Anterior cingulate cortex (tissue), 58 donors: Measurements from ENCODE around the gene PCSK5.

Experiments
- DNase-seq, 58 donors: peaks; one replicate each; lab custom pipeline; 2025; lab: John Stamatoyannopoulos, UW

Gene PCSK5

DNA sequence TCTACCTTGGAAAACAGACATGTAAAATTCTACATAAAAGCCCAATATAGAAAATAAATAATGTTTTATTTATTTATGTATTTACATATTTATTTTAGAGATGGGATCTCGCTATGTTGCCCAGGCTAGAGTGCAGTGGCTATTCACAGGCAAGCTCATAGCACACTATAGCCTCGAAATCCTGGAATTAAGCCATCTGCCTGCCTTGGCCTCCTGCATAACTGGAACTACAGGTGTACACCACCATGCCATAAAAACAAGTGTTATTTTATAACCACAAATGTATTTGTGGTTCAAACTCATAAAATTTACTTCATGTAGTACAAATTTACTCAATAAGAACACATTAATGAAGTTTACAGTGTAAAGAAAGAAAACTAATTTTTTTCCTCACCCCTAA, 510.7 kb downstream of the PCSK5 start:
- DNase-seq = no peak

DNA sequence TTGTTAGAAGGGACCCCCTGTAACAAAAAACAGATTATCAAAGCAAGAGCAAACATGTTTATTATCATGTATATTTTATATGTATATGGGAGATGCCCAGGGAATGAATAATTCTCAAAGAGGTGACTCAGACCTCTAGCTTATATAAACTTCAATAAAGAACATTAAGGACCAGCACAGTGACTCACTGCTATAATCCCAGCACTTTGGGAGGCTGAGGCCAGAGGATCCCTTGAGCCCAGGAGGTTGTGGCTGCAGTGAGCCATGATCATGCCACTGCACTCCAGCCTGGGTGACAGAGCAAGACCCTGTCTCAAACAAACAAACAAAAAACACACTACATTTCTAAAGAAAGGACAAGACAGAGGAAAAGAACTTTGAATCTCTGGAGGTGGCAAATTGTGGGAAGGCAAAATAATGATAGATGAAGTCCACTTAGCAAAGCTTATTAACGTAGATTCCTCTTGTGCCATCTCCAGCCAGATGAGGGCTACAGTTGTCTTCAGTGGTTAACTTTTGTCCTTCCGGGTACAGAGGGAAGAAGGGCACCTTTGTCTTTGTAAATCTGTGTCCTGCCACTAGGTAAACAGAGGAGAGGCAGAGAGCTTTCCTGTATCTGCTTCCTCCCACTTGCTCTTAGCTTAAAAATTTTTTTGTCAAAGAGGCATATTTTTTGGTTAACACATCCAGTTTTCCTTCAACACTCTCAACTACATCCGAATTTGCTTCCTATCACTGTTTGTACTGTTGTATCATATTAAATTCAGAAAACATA, 511.3 kb downstream of the PCSK5 start:
- no peak for DNase-seq

DNA sequence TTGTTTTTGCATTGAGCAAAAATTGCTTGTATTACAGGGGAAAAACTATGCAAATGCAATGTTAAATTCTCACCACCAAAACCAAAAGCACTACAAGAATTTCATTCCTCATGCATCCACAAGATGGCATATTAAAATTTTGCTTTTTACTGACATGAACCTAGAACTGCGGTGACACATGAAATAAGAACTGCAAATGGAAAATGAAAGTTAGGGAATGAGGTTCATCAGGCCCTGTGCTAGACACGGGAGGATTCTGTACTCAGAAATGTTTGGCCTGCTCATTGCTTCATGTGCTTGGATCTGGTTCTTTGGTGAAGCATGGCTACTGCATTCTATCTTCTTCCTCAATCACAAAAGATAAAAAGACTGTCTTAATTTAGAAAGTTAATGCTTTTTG, 512.9 kb downstream of the PCSK5 start:
- DNase-seq = peak in 3 of 58 donors; percentile 3 to 22 (median 13)

DNA sequence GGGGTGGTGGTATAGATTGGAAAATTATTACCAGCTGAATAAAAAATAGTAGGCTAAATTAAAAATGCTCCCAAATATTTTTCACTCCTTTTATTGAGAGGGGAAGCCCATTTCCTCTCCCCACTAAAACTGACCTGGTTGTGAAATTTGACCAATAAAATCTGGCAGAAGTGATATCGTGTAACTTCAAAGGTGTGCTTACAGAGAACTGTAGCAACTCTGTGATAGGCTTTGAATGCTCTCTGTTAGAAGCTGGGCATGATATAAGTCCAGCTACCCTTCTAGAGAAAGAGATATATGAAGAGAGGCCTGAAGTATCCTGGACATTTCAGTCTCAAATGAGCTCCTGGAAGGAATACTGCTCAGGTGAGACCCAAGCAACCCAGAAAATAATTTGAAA, 513.9 kb downstream of the PCSK5 start:
- no peak for DNase-seq

DNA sequence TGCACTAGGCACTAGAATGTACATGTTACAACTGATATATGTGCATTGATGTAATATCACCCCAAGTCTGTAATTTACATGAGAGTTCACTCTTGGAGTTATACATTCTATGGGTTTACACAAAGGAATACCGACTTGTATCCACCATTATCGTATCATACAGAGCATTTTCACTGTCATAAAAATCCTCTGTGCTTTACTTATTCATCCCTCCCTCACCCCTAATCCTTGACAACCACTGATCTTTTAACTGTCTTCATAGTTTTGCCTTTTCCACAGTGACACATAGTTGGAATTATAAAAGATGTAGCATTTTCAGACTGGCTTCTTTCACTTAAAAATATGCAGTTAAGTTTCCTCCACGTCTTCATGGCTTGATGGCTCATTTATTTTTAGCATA, 514.9 kb downstream of the PCSK5 start:
- no peak for DNase-seq

DNA sequence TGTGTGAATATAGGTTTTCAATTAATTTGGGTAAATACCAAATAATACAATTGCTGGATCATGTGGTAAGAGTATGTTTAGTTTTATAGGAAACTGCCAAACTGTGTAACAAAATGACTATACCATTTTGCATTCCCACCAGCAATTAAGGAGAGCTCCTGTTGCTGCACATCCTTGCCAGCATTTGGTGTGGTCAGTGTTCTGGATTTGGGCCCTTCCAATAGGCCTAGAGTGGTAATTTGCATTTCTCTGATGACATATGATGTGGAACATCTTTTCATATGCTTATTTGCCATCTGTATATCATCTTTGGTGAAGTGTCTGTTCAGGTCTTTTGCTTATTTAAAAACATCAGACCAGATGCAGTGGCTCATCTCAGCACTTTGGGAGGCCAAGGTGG, 515.4 kb downstream of the PCSK5 start:
- DNase-seq = no peak
